OCI-LY3 (cell line): Measurements from ENCODE around the gene MIB2.
"Not testable (repeated sequence)": the region's sequence is repeated elsewhere in the genome, so short reads cannot be mapped to it uniquely, and the experiment has no call there.

Source experiments
- EZH2phosphoT487 ChIP-seq: fragments of 200-600 bp; shearing (Covaris generic); IDR thresholded peaks from 2 replicates; pipeline ENCODE4 v1.6.1; 2018; ENCODE audit warnings: antibody characterized with exemption, mixed run types, low read depth
- TF ChIP-seq, protein P1 (sequence below): fragments of 200-600, 300-600 bp; sonication (generic); IDR thresholded peaks from 2 replicates; pipeline ENCODE4 v1.5.1; 2014; ENCODE audit warnings: antibody characterized with exemption, low read length, low read depth

DNA sequence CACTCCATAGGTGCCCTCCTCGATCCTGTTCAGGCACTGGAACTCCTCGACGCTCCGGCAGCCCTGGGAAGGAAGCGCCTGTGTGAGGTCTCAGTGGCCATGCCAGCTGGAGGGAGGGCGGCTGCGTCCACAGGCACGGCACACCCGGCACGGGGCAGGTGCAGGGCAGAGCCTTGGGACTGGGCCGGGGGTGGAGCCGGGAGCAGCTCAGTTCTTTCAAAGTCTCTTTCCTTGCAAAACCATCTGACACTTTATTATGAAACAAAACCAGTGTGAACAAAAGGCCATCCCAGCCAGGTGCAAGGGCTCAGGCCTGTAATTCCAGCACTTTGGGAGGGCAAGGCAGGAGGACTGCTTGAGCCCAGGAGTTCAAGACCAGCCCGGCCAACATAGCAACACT lies 23.2 kb downstream of the MIB2 start:
- TF ChIP-seq, protein P1, sequence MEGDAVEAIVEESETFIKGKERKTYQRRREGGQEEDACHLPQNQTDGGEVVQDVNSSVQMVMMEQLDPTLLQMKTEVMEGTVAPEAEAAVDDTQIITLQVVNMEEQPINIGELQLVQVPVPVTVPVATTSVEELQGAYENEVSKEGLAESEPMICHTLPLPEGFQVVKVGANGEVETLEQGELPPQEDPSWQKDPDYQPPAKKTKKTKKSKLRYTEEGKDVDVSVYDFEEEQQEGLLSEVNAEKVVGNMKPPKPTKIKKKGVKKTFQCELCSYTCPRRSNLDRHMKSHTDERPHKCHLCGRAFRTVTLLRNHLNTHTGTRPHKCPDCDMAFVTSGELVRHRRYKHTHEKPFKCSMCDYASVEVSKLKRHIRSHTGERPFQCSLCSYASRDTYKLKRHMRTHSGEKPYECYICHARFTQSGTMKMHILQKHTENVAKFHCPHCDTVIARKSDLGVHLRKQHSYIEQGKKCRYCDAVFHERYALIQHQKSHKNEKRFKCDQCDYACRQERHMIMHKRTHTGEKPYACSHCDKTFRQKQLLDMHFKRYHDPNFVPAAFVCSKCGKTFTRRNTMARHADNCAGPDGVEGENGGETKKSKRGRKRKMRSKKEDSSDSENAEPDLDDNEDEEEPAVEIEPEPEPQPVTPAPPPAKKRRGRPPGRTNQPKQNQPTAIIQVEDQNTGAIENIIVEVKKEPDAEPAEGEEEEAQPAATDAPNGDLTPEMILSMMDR, result not testable (repeated sequence)
- not testable (repeated sequence) for TF ChIP-seq EZH2phosphoT487
